Left lung (tissue), 10 donors: ENCODE data around the gene DEDD2. TPM values are rescaled to one million over a fixed set of nuclear protein-coding genes. Genes with fewer than 3 reads are reported as not detected.
A peak's percentile ranks its signal among the peaks of the same experiment; 100 is the strongest.

Experiments
- ATAC-seq: fragments of 200-7000 bp; cut with Tn5 transposase; one replicate; pipeline ENCODE4 v1.9.1; 2020; ENCODE audit warnings: moderate library complexity
- DNase-seq, 4 donors: peaks; one replicate each; pipeline ENCODE4 v3.0.0-alpha.2; 2013 to 2020
- H3K27ac ChIP-seq, 2 donors: fragments of 200-600 bp; sonication (generic) in 1 of 2; one replicate each; pipeline versions ENCODE4 v1.5.0 to v1.8.0; 2020 to 2021
- H3K27me3 ChIP-seq, 2 donors: fragments of 200-600 bp; sonication (generic) in 1 of 2; one replicate each; pipeline versions ENCODE4 v1.5.0 to v1.8.0; 2020 to 2021
- H3K36me3 ChIP-seq, 2 donors: fragments of 200-600 bp; sonication (generic) in 1 of 2; one replicate each; pipeline versions ENCODE4 v1.5.0 to v1.8.0; 2020 to 2021
- H3K4me1 ChIP-seq, 2 donors: fragments of 200-600 bp; one replicate each; pipeline ENCODE4 v1.8.0; 2021
- H3K4me3 ChIP-seq, 2 donors: fragments of 200-600 bp; sonication (generic) in 1 of 2; one replicate each; pipeline versions ENCODE4 v1.5.0 to v1.8.0; 2020 to 2021; ENCODE audit warnings: mild to moderate bottlenecking in 1 of 2
- H3K9me3 ChIP-seq, 2 donors: fragments of 200-600 bp; sonication (generic) in 1 of 2; one replicate each; pipeline versions ENCODE4 v1.5.0 to v1.8.0; 2020 to 2021
- CTCF ChIP-seq, 2 donors: fragments of 200-600 bp; sonication (generic) in 1 of 2; IDR thresholded peaks; one replicate each; pipeline versions ENCODE4 v1.5.0 to v1.8.0; 2021; ENCODE audit warnings: antibody characterized with exemption in 2 of 2
- intact Hi-C, 2 donors: fragments of 100-400 bp; cut with DNase I; formaldehyde crosslinking; loops; one replicate each; pipeline versions ENCODE4 v1.11.2 to v1.14.2; 2022
- polyA plus RNA-seq, 6 donors: library from polyadenylated mRNA; unstranded; fragments of 120-200 nt; gene quantifications; one replicate each; pipeline ENCODE4 v1.2.1, GENCODE V29; 2013; ENCODE audit not compliant: insufficient read length in 6 of 6
- total RNA-seq, 2 donors: library from RNA; stranded (reverse); fragmentation: NEBNext Ultra II Directional; extraction: Animal tissue kit (Norgen Biotek cat#: 25700); gene quantifications; one replicate each; pipeline ENCODE4 v1.2.1, GENCODE V29; 2021
- donor health status: DM: no; HTN: yes; CAD: no.
- donor health status: DM: no; HTN: no; CAD: no.

DEDD2 gene
- total and polyA plus RNA-seq, 8 donors = 15.7 to 34.8 (median 21.0) TPM

GRCh38 chr19:42249769-42250168, 32.3 kb upstream of the DEDD2 start:
- peak overlapping the region; percentile 51 to 98 for H3K27ac ChIP-seq
- intact Hi-C loops = loop anchor here in 1 of 2 donors (5.0 kb wide), 1 partner anchor 38 kb away; no protein-coding TSS in a partner anchor

GRCh38 chr19:42249149-42249750, 31.8 kb upstream of the DEDD2 start:
- peaks cover 0 to 23% of the 10 kb centered on the region in 2 donors for H3K36me3 ChIP-seq
- no peaks in the 10 kb centered on the region for H3K9me3 ChIP-seq
- peaks cover 34 to 51% of the 10 kb centered on the region in 2 donors for H3K4me1 ChIP-seq
- no peaks in the 10 kb centered on the region for H3K27me3 ChIP-seq
- ATAC-seq = no peak
- no peak overlapping the region for H3K4me3 ChIP-seq
- no peak for DNase-seq
- H3K27ac ChIP-seq = peak overlapping the region; percentile 8 to 98
- intact Hi-C loops = no loop called here
- no peak for TF ChIP-seq CTCF (IDR thresholded peaks at IDR 0.05)

More at GRCh38 chr19:42249769-42250168, 32.3 kb upstream of the DEDD2 start:
- DNase-seq (no peak), ATAC-seq (no peak)
- no peaks in the 10 kb centered on the region for H3K27me3 ChIP-seq
- no peak overlapping the region for H3K4me3 ChIP-seq
- H3K4me1 ChIP-seq = peaks cover 34 to 50% of the 10 kb centered on the region in 2 donors
- no peaks in the 10 kb centered on the region for H3K9me3 ChIP-seq
- TF ChIP-seq CTCF (IDR thresholded peaks at IDR 0.05) = no peak
- peaks cover 0 to 23% of the 10 kb centered on the region in 2 donors for H3K36me3 ChIP-seq

- Histone ChIP-seq H3K4me1 (peaks cover 34 to 59% of the 10 kb centered on the region in 2 donors), H3K9me3 (no peaks in the 10 kb centered on the region), H3K27me3 (no peaks in the 10 kb centered on the region), H3K4me3 (no peak overlapping the region), H3K27ac (no peak overlapping the region), H3K36me3 (peaks cover 0 to 23% of the 10 kb centered on the region in 2 donors)
- no peak for ATAC-seq
- no peak for TF ChIP-seq CTCF (IDR thresholded peaks at IDR 0.05)
- intact Hi-C loops = no loop called here
- DNase-seq = no peak
Observed at GRCh38 chr19:42248270-42249148, 31.0 kb upstream of the DEDD2 start.

DNA sequence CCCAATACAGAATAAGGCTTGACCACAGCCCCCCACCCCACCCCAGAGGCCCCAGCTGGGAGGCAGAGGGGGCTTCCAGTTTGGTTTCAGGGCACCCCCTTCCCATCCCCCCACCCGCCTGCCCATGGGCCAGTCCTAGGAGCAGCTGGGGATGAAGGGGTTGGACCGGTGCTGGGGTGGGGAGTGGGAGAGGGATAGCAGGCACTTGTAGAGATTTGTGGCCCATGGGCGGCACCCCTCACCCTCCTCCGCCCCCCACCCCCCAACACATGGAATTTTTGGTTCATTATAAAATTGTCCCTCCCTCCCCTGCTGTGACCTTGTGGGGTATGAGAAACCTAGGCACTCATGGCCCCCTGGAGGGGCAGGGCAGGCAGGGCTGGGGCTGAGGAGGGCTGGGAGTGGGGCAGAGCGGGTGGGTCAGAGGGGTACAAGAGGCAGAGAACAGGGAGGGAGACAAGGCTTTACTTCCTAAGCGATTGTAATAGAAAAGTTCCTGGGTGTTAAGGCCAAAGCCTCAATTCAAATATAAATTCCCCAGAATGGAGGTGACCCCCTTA, 30.2 kb upstream of the DEDD2 start:
- ATAC-seq (no peak), DNase-seq (no peak)
- no peak for TF ChIP-seq CTCF (IDR thresholded peaks at IDR 0.05)
- Histone ChIP-seq H3K4me3 (no peak overlapping the region), H3K9me3 (no peaks in the 10 kb centered on the region), H3K27me3 (no peaks in the 10 kb centered on the region), H3K4me1 (peaks cover 32 to 56% of the 10 kb centered on the region in 2 donors), H3K36me3 (peaks cover 0 to 23% of the 10 kb centered on the region in 2 donors), H3K27ac (peak overlapping the region in 1 of 2 donors; percentile 16)
- intact Hi-C loops = no loop called here
